ENCODE results near the gene SPN.
"Not testable (repeated sequence)": the region's sequence is repeated elsewhere in the genome, so short reads cannot be mapped to it uniquely, and the experiment has no call there.

The SPN gene

GRCh38 chr16:29699324-29700219 lies 36.5 kb downstream of the SPN start:
- Histone ChIP-seq H3K4me3 (ENCODE audit: low read length) (no peak overlapping the region), H3K9ac (ENCODE audit: low read depth, low read length) (no peak overlapping the region), H3K36me3 (ENCODE audit: insufficient read depth, low read depth, low read length) (peaks cover 16% of the 10 kb centered on the region), H3K27me3 (ENCODE audit: insufficient read depth, low read length) (no peaks in the 10 kb centered on the region), H3K27ac (ENCODE audit: low read length) (no peak overlapping the region), H3K4me1 (ENCODE audit: insufficient read depth, low read length) (no peaks in the 10 kb centered on the region), H3K9me3 (ENCODE audit: insufficient read depth, low read depth, low read length) (no peaks in the 10 kb centered on the region)

GRCh38 chr16:29700253-29700987 lies 37.4 kb downstream of the SPN start:
- H3K36me3 ChIP-seq (ENCODE audit: insufficient read depth, low read depth, low read length), result peaks cover 16% of the 10 kb centered on the region
- H3K27ac ChIP-seq (ENCODE audit: low read length), result no peak overlapping the region
- no peaks in the 10 kb centered on the region for H3K4me1 ChIP-seq (ENCODE audit: insufficient read depth, low read length)
- no peaks in the 10 kb centered on the region for H3K27me3 ChIP-seq (ENCODE audit: insufficient read depth, low read length)
- no peaks in the 10 kb centered on the region for H3K9me3 ChIP-seq (ENCODE audit: insufficient read depth, low read depth, low read length)
- peak overlapping the region; percentile 8; the same call in 1 of the 2 replicates for H3K9ac ChIP-seq (ENCODE audit: low read depth, low read length)
- H3K4me3 ChIP-seq (ENCODE audit: low read length), result peak overlapping the region; percentile 51; the same call in 1 of the 2 replicates

GRCh38 chr16:29701214-29701555 lies 38.1 kb downstream of the SPN start:
- Histone ChIP-seq H3K4me1 (ENCODE audit: insufficient read depth, low read length) (no peaks in the 10 kb centered on the region), H3K27me3 (ENCODE audit: insufficient read depth, low read length) (no peaks in the 10 kb centered on the region), H3K4me3 (ENCODE audit: low read length) (no peak overlapping the region), H3K27ac (ENCODE audit: low read length) (no peak overlapping the region), H3K36me3 (ENCODE audit: insufficient read depth, low read depth, low read length) (peaks cover 13% of the 10 kb centered on the region), H3K9ac (ENCODE audit: low read depth, low read length) (no peak overlapping the region), H3K9me3 (ENCODE audit: insufficient read depth, low read depth, low read length) (no peaks in the 10 kb centered on the region)

DNA sequence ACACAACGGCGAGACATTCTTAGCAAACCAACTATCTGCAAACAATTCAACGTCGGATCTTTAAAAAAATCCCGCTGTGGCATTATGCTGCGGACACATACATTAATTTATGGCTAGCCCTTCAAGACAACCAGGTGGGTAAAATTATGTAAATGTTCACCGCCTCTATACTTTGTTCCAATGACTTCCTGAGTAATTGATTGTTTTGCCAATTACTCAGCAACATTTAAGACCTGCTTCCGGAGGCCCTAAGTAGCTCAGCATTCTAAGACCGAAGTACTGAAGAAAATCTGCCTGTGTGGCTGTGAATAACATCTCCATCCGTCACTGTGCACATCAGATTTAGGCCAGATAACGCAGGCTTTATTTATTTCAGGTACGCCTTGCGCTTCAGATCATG lies 39.2 kb downstream of the SPN start:
- H3K9me3 ChIP-seq (ENCODE audit: insufficient read depth, low read depth, low read length), result no peaks in the 10 kb centered on the region
- peak overlapping the region; percentile 41 for H3K9ac ChIP-seq (ENCODE audit: low read depth, low read length)
- H3K4me1 ChIP-seq (ENCODE audit: insufficient read depth, low read length), result no peaks in the 10 kb centered on the region
- H3K4me3 ChIP-seq (ENCODE audit: low read length), result no peak overlapping the region
- no peaks in the 10 kb centered on the region for H3K27me3 ChIP-seq (ENCODE audit: insufficient read depth, low read length)
- H3K27ac ChIP-seq (ENCODE audit: low read length), result no peak overlapping the region
- H3K36me3 ChIP-seq (ENCODE audit: insufficient read depth, low read depth, low read length), result peaks cover 4% of the 10 kb centered on the region

GRCh38 chr16:29705030-29705429 lies 42.0 kb downstream of the SPN start:
- no peak overlapping the region for H3K9ac ChIP-seq (ENCODE audit: low read depth, low read length)
- H3K4me1 ChIP-seq (ENCODE audit: insufficient read depth, low read length), result no peaks in the 10 kb centered on the region
- peaks cover 1% of the 10 kb centered on the region; the same call in 1 of the 2 replicates for H3K36me3 ChIP-seq (ENCODE audit: insufficient read depth, low read depth, low read length)
- H3K27me3 ChIP-seq (ENCODE audit: insufficient read depth, low read length), result no peaks in the 10 kb centered on the region
- H3K9me3 ChIP-seq (ENCODE audit: insufficient read depth, low read depth, low read length), result no peaks in the 10 kb centered on the region
- no peak overlapping the region for H3K4me3 ChIP-seq (ENCODE audit: low read length)
- H3K27ac ChIP-seq (ENCODE audit: low read length), result no peak overlapping the region

GRCh38 chr16:29707160-29707559 lies 44.1 kb downstream of the SPN start:
- H3K4me1 ChIP-seq (ENCODE audit: insufficient read depth, low read length); H3K9ac ChIP-seq (ENCODE audit: low read depth, low read length); H3K27me3 ChIP-seq (ENCODE audit: insufficient read depth, low read length); H3K27ac ChIP-seq (ENCODE audit: low read length); H3K9me3 ChIP-seq (ENCODE audit: insufficient read depth, low read depth, low read length); H3K4me3 ChIP-seq (ENCODE audit: low read length): not testable (repeated sequence)
- H3K36me3 ChIP-seq (ENCODE audit: insufficient read depth, low read depth, low read length), result peaks cover 22% of the 10 kb centered on the region

GRCh38 chr16:29708917-29709600 lies 46.0 kb downstream of the SPN start:
- Histone ChIP-seq H3K4me3 (ENCODE audit: low read length) (peak overlapping the region; percentile 88), H3K27me3 (ENCODE audit: insufficient read depth, low read length) (no peaks in the 10 kb centered on the region), H3K9ac (ENCODE audit: low read depth, low read length) (peak overlapping the region; percentile 98), H3K9me3 (ENCODE audit: insufficient read depth, low read depth, low read length) (no peaks in the 10 kb centered on the region), H3K36me3 (ENCODE audit: insufficient read depth, low read depth, low read length) (peaks cover 34% of the 10 kb centered on the region), H3K27ac (ENCODE audit: low read length) (peak overlapping the region; percentile 98), H3K4me1 (ENCODE audit: insufficient read depth, low read length) (peaks cover 14% of the 10 kb centered on the region)

GRCh38 chr16:29709657-29710056 lies 46.6 kb downstream of the SPN start:
- peak overlapping the region; percentile 88 for H3K4me3 ChIP-seq (ENCODE audit: low read length)
- H3K9ac ChIP-seq (ENCODE audit: low read depth, low read length), result peak overlapping the region; percentile 98
- H3K36me3 ChIP-seq (ENCODE audit: insufficient read depth, low read depth, low read length), result peaks cover 39% of the 10 kb centered on the region
- H3K9me3 ChIP-seq (ENCODE audit: insufficient read depth, low read depth, low read length); H3K27me3 ChIP-seq (ENCODE audit: insufficient read depth, low read length): not testable (repeated sequence)
- peaks cover 16% of the 10 kb centered on the region for H3K4me1 ChIP-seq (ENCODE audit: insufficient read depth, low read length)
- peak overlapping the region; percentile 98 for H3K27ac ChIP-seq (ENCODE audit: low read length)

GRCh38 chr16:29710227-29711219 lies 47.5 kb downstream of the SPN start:
- H3K4me3 ChIP-seq (ENCODE audit: low read length), result peak overlapping the region; percentile 88
- peaks cover 21% of the 10 kb centered on the region for H3K4me1 ChIP-seq (ENCODE audit: insufficient read depth, low read length)
- peaks cover 47% of the 10 kb centered on the region for H3K36me3 ChIP-seq (ENCODE audit: insufficient read depth, low read depth, low read length)
- H3K9me3 ChIP-seq (ENCODE audit: insufficient read depth, low read depth, low read length), result no peaks in the 10 kb centered on the region
- H3K27ac ChIP-seq (ENCODE audit: low read length), result peak overlapping the region; percentile 98
- H3K27me3 ChIP-seq (ENCODE audit: insufficient read depth, low read length), result no peaks in the 10 kb centered on the region
- H3K9ac ChIP-seq (ENCODE audit: low read depth, low read length), result peak overlapping the region; percentile 98

DNA sequence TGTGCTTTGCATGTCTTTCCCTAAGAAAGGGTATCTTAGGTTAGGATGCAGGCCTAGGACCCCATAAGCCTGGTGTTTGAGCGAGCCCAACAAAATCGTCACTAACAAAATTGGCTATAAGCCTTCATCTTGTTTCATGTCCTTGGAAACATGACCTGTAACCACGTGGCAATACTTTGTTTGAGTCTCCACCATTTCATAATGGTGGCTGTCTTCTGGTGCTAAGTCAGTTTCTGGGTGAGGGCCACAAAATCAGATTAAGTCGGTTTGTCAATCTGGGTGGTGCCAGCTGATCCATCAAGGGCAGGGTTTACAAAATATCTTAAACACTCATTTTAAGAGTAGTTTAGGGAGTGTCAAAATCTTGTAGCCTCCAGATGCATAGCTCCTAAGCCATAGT lies 49.8 kb downstream of the SPN start:
- H3K9me3 ChIP-seq (ENCODE audit: insufficient read depth, low read depth, low read length), result no peaks in the 10 kb centered on the region
- peaks cover 69% of the 10 kb centered on the region for H3K36me3 ChIP-seq (ENCODE audit: insufficient read depth, low read depth, low read length)
- H3K27ac ChIP-seq (ENCODE audit: low read length), result no peak overlapping the region
- H3K27me3 ChIP-seq (ENCODE audit: insufficient read depth, low read length), result no peaks in the 10 kb centered on the region
- peak overlapping the region; percentile 88 for H3K4me3 ChIP-seq (ENCODE audit: low read length)
- H3K4me1 ChIP-seq (ENCODE audit: insufficient read depth, low read length), result peaks cover 21% of the 10 kb centered on the region
- H3K9ac ChIP-seq (ENCODE audit: low read depth, low read length), result peak overlapping the region; percentile 21; the same call in 1 of the 2 replicates

GRCh38 chr16:29714396-29714795 lies 51.3 kb downstream of the SPN start:
- no peak overlapping the region for H3K27ac ChIP-seq (ENCODE audit: low read length)
- peaks cover 82% of the 10 kb centered on the region for H3K36me3 ChIP-seq (ENCODE audit: insufficient read depth, low read depth, low read length)
- H3K4me1 ChIP-seq (ENCODE audit: insufficient read depth, low read length), result peaks cover 31% of the 10 kb centered on the region
- peak overlapping the region; percentile 30; the same call in 1 of the 2 replicates for H3K4me3 ChIP-seq (ENCODE audit: low read length)
- no peaks in the 10 kb centered on the region for H3K27me3 ChIP-seq (ENCODE audit: insufficient read depth, low read length)
- H3K9ac ChIP-seq (ENCODE audit: low read depth, low read length), result no peak overlapping the region
- no peaks in the 10 kb centered on the region for H3K9me3 ChIP-seq (ENCODE audit: insufficient read depth, low read depth, low read length)
